ENCODE measurements around the gene U2AF1L4.
A peak's percentile ranks its signal among the peaks of the same experiment; 100 is the strongest.

Gene U2AF1L4

GRCh38 chr19:35712567-35713505 lies 32.4 kb downstream of the U2AF1L4 start:
- no peak for TF ChIP-seq NFIC (IDR thresholded peaks at IDR 0.05)
- TF ChIP-seq CREB1 (IDR thresholded peaks at IDR 0.05; ENCODE audit: low read depth), result no peak
- TF ChIP-seq REST (IDR thresholded peaks at IDR 0.05; ENCODE audit: low read depth), result no peak
- TF ChIP-seq FOXM1 (IDR thresholded peaks at IDR 0.05; ENCODE audit: borderline replicate concordance, low read depth), result no peak
- no peak for TF ChIP-seq ZBTB7A (IDR thresholded peaks at IDR 0.05; ENCODE audit: low read depth)
- TF ChIP-seq TAF1 (IDR thresholded peaks at IDR 0.05; ENCODE audit: low read depth), result no peak
- TF ChIP-seq TCF12 (IDR thresholded peaks at IDR 0.05; ENCODE audit: low read depth), result no peak
- TF ChIP-seq MAX (IDR thresholded peaks at IDR 0.05), result no peak

GRCh38 chr19:35710784-35711723 lies 34.2 kb downstream of the U2AF1L4 start:
- no peak for TF ChIP-seq CEBPB (IDR thresholded peaks at IDR 0.05)
- TF ChIP-seq TAF1 (IDR thresholded peaks at IDR 0.05; ENCODE audit: low read depth), result no peak
- TF ChIP-seq ZBTB7A (IDR thresholded peaks at IDR 0.05; ENCODE audit: low read depth), result no peak
- TF ChIP-seq YY1 (IDR thresholded peaks at IDR 0.05; ENCODE audit: low read depth), result no peak
- TF ChIP-seq EP300 (IDR thresholded peaks at IDR 0.05; ENCODE audit: borderline replicate concordance), result no peak
- TF ChIP-seq MAX (IDR thresholded peaks at IDR 0.05), result no peak
- no peak for TF ChIP-seq NFIC (IDR thresholded peaks at IDR 0.05)
- TF ChIP-seq EGR1 (IDR thresholded peaks at IDR 0.05), result no peak
- TF ChIP-seq TEAD4 (IDR thresholded peaks at IDR 0.05), result no peak
- TF ChIP-seq, protein P1, sequence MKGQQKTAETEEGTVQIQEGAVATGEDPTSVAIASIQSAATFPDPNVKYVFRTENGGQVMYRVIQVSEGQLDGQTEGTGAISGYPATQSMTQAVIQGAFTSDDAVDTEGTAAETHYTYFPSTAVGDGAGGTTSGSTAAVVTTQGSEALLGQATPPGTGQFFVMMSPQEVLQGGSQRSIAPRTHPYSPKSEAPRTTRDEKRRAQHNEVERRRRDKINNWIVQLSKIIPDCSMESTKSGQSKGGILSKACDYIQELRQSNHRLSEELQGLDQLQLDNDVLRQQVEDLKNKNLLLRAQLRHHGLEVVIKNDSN (IDR thresholded peaks at IDR 0.05), result no peak
- TF ChIP-seq RAD21 (IDR thresholded peaks at IDR 0.05; ENCODE audit: low read depth), result no peak
- no peak for TF ChIP-seq FOXM1 (IDR thresholded peaks at IDR 0.05; ENCODE audit: borderline replicate concordance, low read depth)
- TF ChIP-seq CREB1 (IDR thresholded peaks at IDR 0.05; ENCODE audit: low read depth), result no peak
- TF ChIP-seq REST (IDR thresholded peaks at IDR 0.05; ENCODE audit: low read depth), result no peak
- no peak for TF ChIP-seq TCF12 (IDR thresholded peaks at IDR 0.05; ENCODE audit: low read depth)

- TF ChIP-seq YY1 (IDR thresholded peaks at IDR 0.05; ENCODE audit: low read depth), result no peak
- TF ChIP-seq RAD21 (IDR thresholded peaks at IDR 0.05; ENCODE audit: low read depth), result no peak
- TF ChIP-seq FOXM1 (IDR thresholded peaks at IDR 0.05; ENCODE audit: borderline replicate concordance, low read depth), result no peak
- TF ChIP-seq CEBPB (IDR thresholded peaks at IDR 0.05), result no peak
- no peak for TF ChIP-seq ZBTB7A (IDR thresholded peaks at IDR 0.05; ENCODE audit: low read depth)
- TF ChIP-seq MAX (IDR thresholded peaks at IDR 0.05), result no peak
- no peak for TF ChIP-seq EGR1 (IDR thresholded peaks at IDR 0.05)
- no peak for TF ChIP-seq TCF12 (IDR thresholded peaks at IDR 0.05; ENCODE audit: low read depth)
Observed at GRCh38 chr19:35708391-35708790, 36.8 kb downstream of the U2AF1L4 start.

DNA sequence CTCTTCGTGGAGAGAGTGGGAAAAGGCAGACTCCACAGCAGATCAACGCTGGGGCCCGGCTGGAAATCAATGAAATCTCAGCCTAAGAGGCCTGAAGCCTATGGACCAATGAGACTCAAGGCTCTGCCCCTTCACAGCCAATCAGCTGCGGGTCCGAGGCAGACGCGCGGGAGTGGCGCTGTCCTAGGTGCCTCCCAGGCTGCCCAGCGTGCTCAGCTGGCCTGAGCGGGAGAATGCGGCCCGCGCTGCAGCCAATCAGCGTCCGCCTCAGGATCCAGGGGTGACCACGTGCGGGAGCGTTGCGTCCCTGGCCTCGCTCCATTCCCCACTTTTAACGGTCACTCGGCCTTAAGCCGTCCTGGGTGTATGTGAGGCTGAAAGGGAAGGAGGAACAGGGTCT lies 41.0 kb downstream of the U2AF1L4 start, which contains the start of gene ZBTB32:
ZBTB32 (plus strand) TSS at position 341 of the 400 bp plus-strand sequence. CDS start 10,069 bp downstream, outside the sequence.
- TF ChIP-seq, protein P1 (IDR thresholded peaks at IDR 0.05), result peak; percentile 84
- TF ChIP-seq CREB1 (IDR thresholded peaks at IDR 0.05; ENCODE audit: low read depth) (0 out of 2 replicates have a peak, but pooled peaks have one; percentile 16), TEAD4 (IDR thresholded peaks at IDR 0.05) (peak; percentile 33; the same call in 1 of the 2 replicates), REST (IDR thresholded peaks at IDR 0.05; ENCODE audit: low read depth) (peak; percentile 91), YY1 (IDR thresholded peaks at IDR 0.05; ENCODE audit: low read depth) (no peak), MAX (IDR thresholded peaks at IDR 0.05) (peak; percentile 100), TCF12 (IDR thresholded peaks at IDR 0.05; ENCODE audit: low read depth) (0 out of 2 replicates have a peak, but pooled peaks have one; percentile 25), TAF1 (IDR thresholded peaks at IDR 0.05; ENCODE audit: low read depth) (no peak), EP300 (IDR thresholded peaks at IDR 0.05; ENCODE audit: borderline replicate concordance) (no peak)
